ENCODE data around the gene PTPRD.

DNA sequence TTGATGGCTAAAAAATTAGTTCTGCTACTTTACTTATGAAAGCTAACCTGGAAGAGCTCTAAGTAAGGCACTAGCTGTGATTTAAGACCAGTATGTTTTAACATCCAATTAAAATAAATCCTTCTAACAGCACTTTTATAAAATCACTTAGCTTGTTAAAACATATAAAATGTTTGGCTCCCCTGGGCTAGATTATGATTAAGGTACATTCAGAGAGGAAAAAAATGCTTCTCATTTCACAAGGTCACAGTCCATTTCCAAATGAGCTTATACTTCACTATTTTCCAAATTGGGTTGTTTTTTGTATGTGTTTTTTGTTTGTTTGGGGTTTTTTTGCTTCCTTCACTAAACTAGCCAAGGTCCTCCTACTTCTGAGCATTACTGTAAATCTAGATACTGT lies 1938.3 kb downstream of the PTPRD start:
- TF ChIP-seq, protein P1, sequence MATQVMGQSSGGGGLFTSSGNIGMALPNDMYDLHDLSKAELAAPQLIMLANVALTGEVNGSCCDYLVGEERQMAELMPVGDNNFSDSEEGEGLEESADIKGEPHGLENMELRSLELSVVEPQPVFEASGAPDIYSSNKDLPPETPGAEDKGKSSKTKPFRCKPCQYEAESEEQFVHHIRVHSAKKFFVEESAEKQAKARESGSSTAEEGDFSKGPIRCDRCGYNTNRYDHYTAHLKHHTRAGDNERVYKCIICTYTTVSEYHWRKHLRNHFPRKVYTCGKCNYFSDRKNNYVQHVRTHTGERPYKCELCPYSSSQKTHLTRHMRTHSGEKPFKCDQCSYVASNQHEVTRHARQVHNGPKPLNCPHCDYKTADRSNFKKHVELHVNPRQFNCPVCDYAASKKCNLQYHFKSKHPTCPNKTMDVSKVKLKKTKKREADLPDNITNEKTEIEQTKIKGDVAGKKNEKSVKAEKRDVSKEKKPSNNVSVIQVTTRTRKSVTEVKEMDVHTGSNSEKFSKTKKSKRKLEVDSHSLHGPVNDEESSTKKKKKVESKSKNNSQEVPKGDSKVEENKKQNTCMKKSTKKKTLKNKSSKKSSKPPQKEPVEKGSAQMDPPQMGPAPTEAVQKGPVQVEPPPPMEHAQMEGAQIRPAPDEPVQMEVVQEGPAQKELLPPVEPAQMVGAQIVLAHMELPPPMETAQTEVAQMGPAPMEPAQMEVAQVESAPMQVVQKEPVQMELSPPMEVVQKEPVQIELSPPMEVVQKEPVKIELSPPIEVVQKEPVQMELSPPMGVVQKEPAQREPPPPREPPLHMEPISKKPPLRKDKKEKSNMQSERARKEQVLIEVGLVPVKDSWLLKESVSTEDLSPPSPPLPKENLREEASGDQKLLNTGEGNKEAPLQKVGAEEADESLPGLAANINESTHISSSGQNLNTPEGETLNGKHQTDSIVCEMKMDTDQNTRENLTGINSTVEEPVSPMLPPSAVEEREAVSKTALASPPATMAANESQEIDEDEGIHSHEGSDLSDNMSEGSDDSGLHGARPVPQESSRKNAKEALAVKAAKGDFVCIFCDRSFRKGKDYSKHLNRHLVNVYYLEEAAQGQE (IDR thresholded peaks at IDR 0.05; ENCODE audit: unreplicated experiment): no peak
- TF ChIP-seq, protein P2, sequence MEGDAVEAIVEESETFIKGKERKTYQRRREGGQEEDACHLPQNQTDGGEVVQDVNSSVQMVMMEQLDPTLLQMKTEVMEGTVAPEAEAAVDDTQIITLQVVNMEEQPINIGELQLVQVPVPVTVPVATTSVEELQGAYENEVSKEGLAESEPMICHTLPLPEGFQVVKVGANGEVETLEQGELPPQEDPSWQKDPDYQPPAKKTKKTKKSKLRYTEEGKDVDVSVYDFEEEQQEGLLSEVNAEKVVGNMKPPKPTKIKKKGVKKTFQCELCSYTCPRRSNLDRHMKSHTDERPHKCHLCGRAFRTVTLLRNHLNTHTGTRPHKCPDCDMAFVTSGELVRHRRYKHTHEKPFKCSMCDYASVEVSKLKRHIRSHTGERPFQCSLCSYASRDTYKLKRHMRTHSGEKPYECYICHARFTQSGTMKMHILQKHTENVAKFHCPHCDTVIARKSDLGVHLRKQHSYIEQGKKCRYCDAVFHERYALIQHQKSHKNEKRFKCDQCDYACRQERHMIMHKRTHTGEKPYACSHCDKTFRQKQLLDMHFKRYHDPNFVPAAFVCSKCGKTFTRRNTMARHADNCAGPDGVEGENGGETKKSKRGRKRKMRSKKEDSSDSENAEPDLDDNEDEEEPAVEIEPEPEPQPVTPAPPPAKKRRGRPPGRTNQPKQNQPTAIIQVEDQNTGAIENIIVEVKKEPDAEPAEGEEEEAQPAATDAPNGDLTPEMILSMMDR (conservative IDR thresholded peaks at IDR 0.05; ENCODE audit: low read depth in 2 of 2): no peak
- TF ChIP-seq ZNF331 (CRISPR knock-in tag; IDR thresholded peaks at IDR 0.05; ENCODE audit: low read depth) (no peak), EZH2 (IDR thresholded peaks at IDR 0.05; ENCODE audit: low read depth, unreplicated experiment) (no peak), POLR2AphosphoS5 (IDR thresholded peaks at IDR 0.05; ENCODE audit: low read depth) (no peak), EZH2phosphoT487 (IDR thresholded peaks at IDR 0.05; ENCODE audit: unreplicated experiment) (no peak)
- TF ChIP-seq, protein P3, sequence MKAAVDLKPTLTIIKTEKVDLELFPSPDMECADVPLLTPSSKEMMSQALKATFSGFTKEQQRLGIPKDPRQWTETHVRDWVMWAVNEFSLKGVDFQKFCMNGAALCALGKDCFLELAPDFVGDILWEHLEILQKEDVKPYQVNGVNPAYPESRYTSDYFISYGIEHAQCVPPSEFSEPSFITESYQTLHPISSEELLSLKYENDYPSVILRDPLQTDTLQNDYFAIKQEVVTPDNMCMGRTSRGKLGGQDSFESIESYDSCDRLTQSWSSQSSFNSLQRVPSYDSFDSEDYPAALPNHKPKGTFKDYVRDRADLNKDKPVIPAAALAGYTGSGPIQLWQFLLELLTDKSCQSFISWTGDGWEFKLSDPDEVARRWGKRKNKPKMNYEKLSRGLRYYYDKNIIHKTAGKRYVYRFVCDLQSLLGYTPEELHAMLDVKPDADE (IDR thresholded peaks at IDR 0.05): no peak
